HG03571 (cell line): Measurements from ENCODE around the gene VAV2.

Source experiments
- ATAC-seq: cut with Tn5 transposase; IDR thresholded peaks from one replicate; pipeline ENCODE4 v1.9.1; 2021; ENCODE audit not compliant: unreplicated experiment

The VAV2 gene

GRCh38 chr9:133805876-133806622, 186.1 kb downstream of the VAV2 start:
- no peak for ATAC-seq

GRCh38 chr9:133804199-133804598, 187.9 kb downstream of the VAV2 start:
- no peak for ATAC-seq

- no peak for ATAC-seq
Measured at GRCh38 chr9:133803745-133804144, 188.4 kb downstream of the VAV2 start.

GRCh38 chr9:133803028-133803585, 189.0 kb downstream of the VAV2 start:
- no peak for ATAC-seq

- no peak for ATAC-seq
Measured at GRCh38 chr9:133801739-133802138, 190.4 kb downstream of the VAV2 start.

GRCh38 chr9:133800266-133800665, 191.9 kb downstream of the VAV2 start:
- ATAC-seq, result no peak

GRCh38 chr9:133799716-133800115, 192.4 kb downstream of the VAV2 start:
- ATAC-seq, result no peak

- no peak for ATAC-seq
Measured at GRCh38 chr9:133799106-133799505, 193.0 kb downstream of the VAV2 start.

- ATAC-seq, result no peak
Measured at GRCh38 chr9:133798160-133798559, 194.0 kb downstream of the VAV2 start.

GRCh38 chr9:133797406-133798105, 194.6 kb downstream of the VAV2 start:
- no peak for ATAC-seq

- ATAC-seq, result no peak
Measured at GRCh38 chr9:133796562-133796961, 195.6 kb downstream of the VAV2 start.

- ATAC-seq, result no peak
Measured at GRCh38 chr9:133795049-133795448, 197.1 kb downstream of the VAV2 start.

GRCh38 chr9:133794016-133794760, 197.9 kb downstream of the VAV2 start:
- no peak for ATAC-seq

GRCh38 chr9:133793471-133793870, 198.7 kb downstream of the VAV2 start:
- ATAC-seq, result no peak

- no peak for ATAC-seq
Measured at GRCh38 chr9:133792721-133793470, 199.2 kb downstream of the VAV2 start.

- ATAC-seq, result no peak
Measured at GRCh38 chr9:133791735-133792649, 200.1 kb downstream of the VAV2 start.

GRCh38 chr9:133791069-133791468, 201.1 kb downstream of the VAV2 start:
- no peak for ATAC-seq

GRCh38 chr9:133789778-133790177, 202.3 kb downstream of the VAV2 start:
- ATAC-seq, result no peak

- ATAC-seq, result no peak
Measured at GRCh38 chr9:133788819-133789717, 203.1 kb downstream of the VAV2 start.
